ENCODE results near the gene MOBP. TPM values are rescaled to one million over a fixed set of nuclear protein-coding genes. Genes with fewer than 3 reads are reported as not detected.

MOBP gene
- total RNA-seq, 1 experiment from 2014 or later: not detected

DNA sequence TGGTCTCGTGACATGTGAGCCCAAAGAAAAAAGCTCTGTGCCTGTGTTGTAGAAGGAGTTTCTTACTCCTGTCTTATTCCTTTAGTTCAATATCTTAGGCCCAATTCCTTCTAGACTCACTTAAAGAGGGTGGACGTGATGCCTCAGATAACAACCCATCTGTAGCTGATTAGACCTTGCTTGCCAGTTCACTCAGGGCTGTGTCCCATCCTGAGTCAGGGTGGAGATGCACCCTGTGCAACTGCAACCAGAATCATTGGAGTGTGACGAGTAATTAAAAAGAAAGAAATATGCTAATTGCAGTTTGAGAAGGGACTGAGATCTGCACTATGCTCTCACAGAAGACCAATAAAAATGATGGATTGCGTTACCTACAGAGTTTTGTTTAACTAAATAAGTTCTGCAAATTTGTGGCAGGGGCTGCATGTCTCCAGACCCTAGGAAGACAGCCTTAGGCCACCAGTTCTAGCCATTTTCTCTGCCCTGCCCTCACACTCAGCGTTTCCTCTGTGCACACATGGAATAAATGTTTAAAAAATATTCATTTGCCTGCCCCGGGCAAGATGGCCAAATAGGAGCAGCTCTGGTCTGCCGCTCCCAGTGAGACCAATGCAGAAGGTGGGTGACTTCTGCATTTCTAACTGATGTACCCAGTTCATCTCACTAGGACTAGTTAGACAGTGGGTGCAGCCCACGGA is 83.0 kb downstream of the MOBP start:
- no peak overlapping the region for H3K27ac ChIP-seq
- no peaks in the 10 kb centered on the region for H3K9me3 ChIP-seq (replicated peaks)
- H3K4me3 ChIP-seq: no peak overlapping the region
- no peaks in the 10 kb centered on the region for H3K36me3 ChIP-seq
- no peaks in the 10 kb centered on the region for H3K4me1 ChIP-seq (replicated peaks)
- H3K27me3 ChIP-seq (replicated peaks): no peaks in the 10 kb centered on the region
- DNase-seq (ENCODE audit: low read depth in 1 of 2, low spot score in 2 of 2): no peak

Other genes with a start within 250 kb of the MOBP start
- not detected in 2 replicates for gene CX3CR1, start 187.6 kb upstream of the MOBP start, total RNA-seq (2014; rRNA removed; shearing (Covaris generic))
- gene CCR8, start 138.0 kb upstream of the MOBP start, total RNA-seq (2014; rRNA removed; shearing (Covaris generic)): not detected in 2 replicates
- gene SLC25A38, start 84.3 kb upstream of the MOBP start, total RNA-seq (2014; rRNA removed; shearing (Covaris generic)): 13.3 and 19.0 TPM in 2 replicates
- 1,277 and 1,831 TPM in 2 replicates for gene RPSA, start 61.0 kb upstream of the MOBP start, total RNA-seq (2014; rRNA removed; shearing (Covaris generic))

All from SJSA1 (cell line).